ENCODE data around the gene CACNA1I.

The CACNA1I gene

GRCh38 chr22:39653787-39654077, 83.2 kb downstream of the CACNA1I start:
- DNase-seq, result no peak

DNA sequence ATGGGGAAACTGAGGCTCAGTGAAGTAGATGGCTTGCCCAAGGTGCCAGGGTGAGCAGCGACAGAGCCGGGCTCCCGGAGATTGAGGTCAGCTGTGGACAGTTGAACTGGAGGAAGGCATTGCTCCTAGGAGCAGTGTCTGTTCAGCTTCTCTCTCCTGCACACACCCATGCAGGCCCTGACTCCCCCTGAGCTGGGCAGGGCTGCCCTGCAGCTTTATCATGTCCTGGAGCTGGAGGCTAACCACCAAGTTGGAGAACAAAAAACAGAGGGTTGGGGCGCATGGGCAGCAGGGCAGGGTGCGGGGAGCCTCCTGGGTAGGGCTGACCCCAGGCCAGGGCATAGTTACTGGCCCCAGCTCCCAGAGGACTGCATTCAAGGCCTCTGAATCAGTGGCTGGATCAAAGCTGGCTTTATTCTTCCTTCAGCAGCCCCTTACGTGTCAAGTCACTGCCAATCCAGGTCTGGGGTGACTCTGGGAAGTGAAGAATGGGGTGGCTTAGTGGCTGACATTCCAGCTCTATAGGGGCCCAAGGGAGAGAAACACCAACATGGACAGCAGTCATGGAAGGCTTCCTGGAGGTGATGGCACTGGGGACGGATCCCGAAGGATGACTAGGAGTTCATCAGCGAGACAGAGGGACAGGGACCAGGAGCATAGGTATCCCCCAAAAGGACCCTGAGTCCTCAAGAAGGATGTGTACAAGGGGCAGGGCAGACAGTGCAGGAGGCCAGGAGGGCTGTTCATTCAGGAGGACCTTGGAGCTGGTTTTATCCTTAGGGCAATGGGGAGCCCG, 83.8 kb downstream of the CACNA1I start:
- no peak for DNase-seq

DNA sequence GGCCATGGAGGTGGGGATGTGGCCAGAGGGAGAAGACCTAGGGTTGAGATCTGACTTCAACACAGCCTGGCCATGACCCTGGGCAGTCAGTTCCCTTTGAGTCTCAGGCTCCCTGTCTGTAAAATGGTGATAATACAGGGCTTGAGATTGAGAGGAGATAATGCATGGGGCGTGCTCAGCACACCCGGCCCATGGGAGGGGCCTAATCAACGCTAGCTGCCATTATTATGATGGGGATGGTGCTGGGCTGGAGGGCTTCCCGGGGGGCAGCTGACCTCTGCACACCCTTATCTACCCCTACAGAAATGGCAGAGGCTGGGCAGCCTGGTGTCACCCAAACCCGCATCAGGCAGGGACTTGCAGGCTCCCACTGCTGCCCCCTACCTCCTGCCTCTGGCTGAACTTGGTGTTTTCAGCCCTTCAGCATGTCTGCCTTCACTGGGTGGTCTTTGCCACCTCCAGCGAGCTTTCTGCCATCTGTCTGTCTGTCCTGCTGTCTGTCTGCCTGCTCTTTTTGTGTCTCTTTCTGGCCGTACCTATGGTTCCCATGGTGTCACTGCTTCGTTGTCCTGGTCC, 84.5 kb downstream of the CACNA1I start:
- no peak for DNase-seq

GRCh38 chr22:39655831-39656230, 85.3 kb downstream of the CACNA1I start:
- DNase-seq, result no peak

- no peak for DNase-seq
These were observed 86.2 kb downstream of the CACNA1I start for GRCh38 chr22:39656495-39657490.

GRCh38 chr22:39658367-39658766, 87.8 kb downstream of the CACNA1I start:
- no peak for DNase-seq

GRCh38 chr22:39658806-39659463, 88.4 kb downstream of the CACNA1I start:
- DNase-seq, result no peak

GRCh38 chr22:39661501-39661841, 90.9 kb downstream of the CACNA1I start:
- DNase-seq, result no peak

GRCh38 chr22:39661842-39662685, 91.5 kb downstream of the CACNA1I start:
- peak; percentile 72 for DNase-seq

DNA sequence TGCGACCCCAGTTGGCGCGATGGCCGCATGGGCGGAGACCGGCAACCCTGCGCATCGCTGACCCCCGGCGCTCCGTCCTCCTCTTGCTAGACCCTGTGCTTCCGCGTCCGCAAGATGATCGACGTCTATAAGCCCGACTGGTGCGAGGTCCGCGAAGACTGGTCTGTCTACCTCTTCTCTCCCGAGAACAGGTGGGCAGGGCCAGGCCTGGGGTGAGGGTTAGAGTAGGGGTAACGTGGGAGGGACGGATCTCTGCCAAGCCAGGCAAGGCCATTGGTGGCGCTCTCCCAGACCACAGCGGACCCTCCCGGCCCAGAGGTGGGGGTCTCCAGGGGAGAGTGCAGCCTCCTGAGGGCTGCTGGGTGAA, 92.1 kb downstream of the CACNA1I start:
- DNase-seq, result no peak

DNA sequence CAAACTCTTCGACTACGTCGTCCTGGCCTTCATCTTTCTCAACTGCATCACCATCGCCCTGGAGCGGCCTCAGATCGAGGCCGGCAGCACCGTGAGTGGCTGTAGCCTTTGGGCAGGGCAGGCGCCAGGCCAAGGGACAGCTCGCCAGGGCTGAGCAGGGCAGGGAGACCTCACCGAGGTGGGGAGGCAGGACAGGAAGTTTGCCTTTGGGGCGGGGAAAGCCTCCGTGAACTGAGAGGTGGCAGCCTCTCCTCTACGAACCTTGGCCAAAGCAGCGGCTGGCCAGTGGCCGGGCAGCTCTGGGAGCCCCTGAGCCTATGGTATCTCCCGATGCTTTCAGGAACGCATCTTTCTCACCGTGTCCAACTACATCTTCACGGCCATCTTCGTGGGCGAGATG, 93.2 kb downstream of the CACNA1I start:
- no peak for DNase-seq

GRCh38 chr22:39664485-39665200, 94.1 kb downstream of the CACNA1I start:
- peak; percentile 39 for DNase-seq

- DNase-seq, result no peak
These were observed 94.7 kb downstream of the CACNA1I start for GRCh38 chr22:39665229-39665628.

GRCh38 chr22:39665661-39666431, 95.3 kb downstream of the CACNA1I start:
- DNase-seq, result no peak

DNA sequence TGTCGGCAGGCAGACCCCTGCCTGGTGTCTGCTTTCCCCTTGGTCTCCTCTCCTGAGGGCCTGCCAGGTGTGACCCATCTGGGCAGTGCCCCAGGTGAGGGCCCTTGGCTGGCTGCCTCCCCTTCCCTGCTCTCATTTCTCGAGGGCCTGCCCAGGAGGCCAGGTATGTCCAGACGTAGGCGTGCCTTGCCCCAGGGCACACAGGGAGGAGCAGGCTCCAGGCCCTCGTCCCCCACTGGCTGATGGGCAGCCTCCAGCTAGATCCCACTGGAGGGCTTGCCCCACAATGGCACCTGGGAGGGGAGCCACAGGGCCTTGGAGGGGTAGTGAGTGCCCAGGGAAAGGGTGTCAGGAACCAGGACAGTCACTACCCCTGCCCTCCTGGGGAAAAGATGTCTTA, 95.9 kb downstream of the CACNA1I start:
- DNase-seq, result no peak

- DNase-seq, result no peak
These were observed 96.4 kb downstream of the CACNA1I start for GRCh38 chr22:39666926-39667325.

- DNase-seq, result no peak
These were observed 98.9 kb downstream of the CACNA1I start for GRCh38 chr22:39669432-39669831.

DNA sequence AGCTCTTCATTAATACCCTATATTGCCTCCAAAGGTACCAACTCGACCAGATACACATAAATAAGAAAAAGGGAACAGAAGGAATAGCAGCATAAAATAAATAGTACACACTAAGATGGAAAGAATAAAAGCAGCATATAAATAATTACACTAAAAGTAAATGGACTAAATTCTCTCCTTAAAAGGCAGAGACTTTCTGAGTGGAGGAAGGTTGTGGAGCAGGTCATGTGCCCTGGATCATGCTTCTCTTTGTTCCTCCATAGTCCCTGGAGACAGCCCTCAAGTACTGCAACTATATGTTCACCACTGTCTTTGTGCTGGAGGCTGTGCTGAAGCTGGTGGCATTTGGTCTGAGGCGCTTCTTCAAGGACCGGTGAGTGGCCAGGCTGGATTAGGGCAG, 101.4 kb downstream of the CACNA1I start:
- DNase-seq, result no peak

DNA sequence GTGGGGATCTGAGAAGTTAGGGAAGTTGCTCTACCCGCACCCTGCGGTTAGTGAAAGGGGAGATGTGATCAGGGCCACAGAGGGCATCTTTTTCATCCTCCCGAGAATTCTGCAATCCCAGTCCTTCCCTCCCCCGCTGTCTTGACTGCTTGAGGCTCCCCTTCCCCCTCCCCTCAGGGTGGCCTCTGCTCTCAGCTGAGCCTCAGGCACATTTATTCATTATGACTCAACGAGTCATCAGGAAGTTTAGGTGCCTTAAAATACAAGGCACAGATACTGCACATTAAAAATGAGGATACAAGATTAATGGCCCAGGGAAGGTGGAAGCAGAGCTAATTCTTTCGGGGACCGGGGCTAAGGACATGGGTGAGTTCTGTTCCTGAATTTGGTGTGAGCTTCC, 104.0 kb downstream of the CACNA1I start:
- DNase-seq, result no peak

DNA sequence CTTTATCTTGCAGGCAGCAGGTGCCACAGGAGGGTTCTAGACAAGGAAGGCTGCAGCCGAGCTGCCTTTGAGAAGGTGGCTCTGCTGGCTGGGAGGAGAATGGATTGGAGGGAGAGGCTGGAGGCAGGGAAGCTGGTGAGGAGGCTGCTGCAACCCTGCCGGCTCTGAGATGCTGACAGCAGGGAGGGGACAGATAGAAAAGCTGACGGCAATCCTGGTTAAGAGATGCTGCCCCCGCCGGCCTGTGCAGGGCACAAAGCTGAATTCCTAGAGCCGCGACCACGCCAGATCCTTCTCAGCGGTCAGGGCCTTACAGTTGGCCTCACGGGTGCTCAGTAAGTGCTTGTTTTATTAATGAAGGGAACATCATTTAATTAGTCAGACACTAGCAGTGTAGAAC, 105.4 kb downstream of the CACNA1I start:
- DNase-seq, result no peak

DNA sequence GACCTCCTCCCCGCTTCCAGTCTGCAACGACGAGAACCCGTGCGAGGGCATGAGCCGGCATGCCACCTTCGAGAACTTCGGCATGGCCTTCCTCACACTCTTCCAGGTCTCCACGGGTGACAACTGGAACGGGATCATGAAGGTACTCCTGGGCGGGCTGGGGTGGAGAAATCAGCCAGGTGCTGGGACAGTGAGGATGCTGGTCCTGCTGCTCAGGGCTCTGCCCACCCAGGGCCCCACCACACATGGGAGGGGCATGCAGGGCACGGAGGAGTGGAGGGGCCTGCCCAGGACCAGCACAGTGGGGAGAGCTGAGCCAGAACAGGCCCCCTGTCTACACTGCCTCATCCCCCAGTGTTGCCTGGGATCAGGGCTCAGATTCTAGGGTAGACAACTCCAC, 107.4 kb downstream of the CACNA1I start:
- DNase-seq, result no peak
